GM12874 (cell line): ENCODE results near the gene HOXA9.

Source experiments
- TF ChIP-seq, protein P1 (sequence below): IDR thresholded peaks from 2 replicates; pipeline ENCODE4 v1.5.1; 2011; ENCODE audit warnings: low read depth, mild to moderate bottlenecking, control low read depth, low read length, moderate library complexity; ENCODE audit not compliant: insufficient read depth

The HOXA9 gene

DNA sequence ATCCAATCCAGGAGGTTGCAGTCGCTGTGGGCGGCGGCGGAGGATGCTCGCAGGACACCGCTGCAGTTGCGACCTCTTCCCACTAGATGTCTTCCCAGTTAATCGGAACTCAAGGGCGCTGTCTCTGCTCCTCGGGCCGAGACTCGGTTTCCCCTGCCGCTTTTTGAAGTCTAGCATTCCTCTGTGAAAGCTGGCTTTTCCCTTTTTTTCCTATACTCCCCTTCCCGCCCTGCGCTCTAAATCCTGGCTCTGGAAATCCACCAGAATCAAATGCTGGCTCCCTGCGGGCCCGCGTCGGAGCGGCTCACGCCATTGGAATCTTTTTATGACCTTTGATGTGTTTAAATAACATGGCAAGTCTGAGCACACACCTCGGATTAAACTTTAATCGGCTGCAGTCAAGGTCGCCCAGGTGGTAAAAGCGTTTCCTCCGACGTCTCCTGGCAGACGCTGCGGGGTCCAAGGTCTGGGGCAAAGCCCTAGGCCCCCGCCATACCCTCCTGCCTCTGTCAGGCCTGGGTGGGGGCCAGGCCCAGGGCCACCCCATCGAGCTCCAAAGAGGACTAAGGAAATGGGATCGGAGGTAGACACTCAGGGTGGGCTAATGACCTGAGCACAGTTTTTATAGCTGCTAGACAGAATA is 45.2 kb upstream of the HOXA9 start:
- TF ChIP-seq, protein P1, sequence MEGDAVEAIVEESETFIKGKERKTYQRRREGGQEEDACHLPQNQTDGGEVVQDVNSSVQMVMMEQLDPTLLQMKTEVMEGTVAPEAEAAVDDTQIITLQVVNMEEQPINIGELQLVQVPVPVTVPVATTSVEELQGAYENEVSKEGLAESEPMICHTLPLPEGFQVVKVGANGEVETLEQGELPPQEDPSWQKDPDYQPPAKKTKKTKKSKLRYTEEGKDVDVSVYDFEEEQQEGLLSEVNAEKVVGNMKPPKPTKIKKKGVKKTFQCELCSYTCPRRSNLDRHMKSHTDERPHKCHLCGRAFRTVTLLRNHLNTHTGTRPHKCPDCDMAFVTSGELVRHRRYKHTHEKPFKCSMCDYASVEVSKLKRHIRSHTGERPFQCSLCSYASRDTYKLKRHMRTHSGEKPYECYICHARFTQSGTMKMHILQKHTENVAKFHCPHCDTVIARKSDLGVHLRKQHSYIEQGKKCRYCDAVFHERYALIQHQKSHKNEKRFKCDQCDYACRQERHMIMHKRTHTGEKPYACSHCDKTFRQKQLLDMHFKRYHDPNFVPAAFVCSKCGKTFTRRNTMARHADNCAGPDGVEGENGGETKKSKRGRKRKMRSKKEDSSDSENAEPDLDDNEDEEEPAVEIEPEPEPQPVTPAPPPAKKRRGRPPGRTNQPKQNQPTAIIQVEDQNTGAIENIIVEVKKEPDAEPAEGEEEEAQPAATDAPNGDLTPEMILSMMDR, result peak; percentile 79

DNA sequence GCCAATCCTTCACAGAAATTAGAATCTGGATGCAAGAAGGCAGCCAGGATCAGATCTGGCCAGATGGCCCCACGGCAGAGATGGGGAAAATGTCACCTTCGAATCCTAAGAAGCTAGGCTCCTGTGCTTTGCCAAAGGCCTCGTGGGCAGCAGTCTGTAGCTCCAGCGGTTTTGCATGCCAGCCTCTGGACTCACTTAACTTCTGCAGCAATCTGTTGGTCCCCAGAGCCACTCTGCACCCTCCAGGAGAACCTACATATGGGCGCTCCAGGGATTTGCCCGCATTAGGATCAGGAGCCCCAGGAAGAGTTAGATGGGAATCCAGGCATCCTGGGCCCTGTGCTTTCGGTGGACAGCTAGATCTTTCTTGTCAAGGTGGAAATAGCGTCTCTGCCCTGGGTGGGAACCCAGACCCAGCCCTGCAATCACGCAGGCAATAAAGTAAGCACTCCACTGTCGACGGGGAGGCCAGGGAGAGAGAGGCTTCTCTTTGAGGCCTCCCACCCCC is 44.6 kb upstream of the HOXA9 start:
- TF ChIP-seq, protein P1, result no peak

DNA sequence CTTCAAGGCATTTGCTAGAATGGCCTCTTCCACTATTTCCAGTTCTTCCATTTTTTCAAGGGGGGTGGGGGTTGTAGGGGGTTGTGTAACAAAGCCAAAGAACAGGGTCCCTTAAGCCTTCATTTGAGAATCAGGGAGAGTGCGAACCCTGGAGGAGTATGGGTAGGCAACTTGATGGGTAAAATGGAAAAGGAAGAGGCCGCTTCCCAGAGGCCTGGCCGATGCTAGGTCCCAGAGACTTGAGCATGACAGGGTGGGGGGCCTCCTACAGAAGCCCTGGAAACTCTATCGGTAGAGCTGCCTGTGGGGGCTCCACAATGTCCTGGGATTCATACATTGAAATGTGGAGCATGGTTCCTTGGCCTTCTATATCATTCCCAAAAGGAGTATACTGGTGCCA is 43.7 kb upstream of the HOXA9 start:
- TF ChIP-seq, protein P1, result no peak

DNA sequence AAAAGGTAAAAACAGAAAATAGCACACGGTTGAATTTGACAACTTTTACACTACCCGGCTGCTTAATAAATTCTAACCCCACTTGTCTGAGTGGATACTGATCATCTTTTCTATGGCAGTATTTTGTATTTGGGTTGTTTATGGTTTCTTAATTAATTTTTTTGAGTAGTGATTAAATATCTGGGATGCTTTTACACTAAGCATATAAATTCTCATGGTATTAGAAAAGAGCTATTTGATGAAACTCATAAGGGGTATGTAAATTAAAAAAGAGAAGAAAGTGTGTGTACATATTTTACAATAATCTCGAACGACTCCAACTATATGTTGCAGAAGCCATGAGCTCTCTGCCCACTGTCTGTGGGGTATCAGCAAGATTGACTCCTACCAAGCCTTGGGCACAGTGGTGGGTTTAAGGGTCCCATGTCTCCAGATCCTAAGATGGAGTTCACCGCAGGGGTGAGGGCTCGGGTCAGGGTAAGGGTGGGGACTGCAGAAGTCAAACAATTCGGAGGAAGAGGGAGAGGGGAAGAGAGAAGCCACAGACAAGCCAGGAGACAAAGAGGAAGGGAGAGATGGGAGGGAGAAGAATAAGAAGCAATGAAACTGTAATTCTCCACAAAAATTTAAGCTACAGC is 42.1 kb upstream of the HOXA9 start:
- TF ChIP-seq, protein P1, result no peak

DNA sequence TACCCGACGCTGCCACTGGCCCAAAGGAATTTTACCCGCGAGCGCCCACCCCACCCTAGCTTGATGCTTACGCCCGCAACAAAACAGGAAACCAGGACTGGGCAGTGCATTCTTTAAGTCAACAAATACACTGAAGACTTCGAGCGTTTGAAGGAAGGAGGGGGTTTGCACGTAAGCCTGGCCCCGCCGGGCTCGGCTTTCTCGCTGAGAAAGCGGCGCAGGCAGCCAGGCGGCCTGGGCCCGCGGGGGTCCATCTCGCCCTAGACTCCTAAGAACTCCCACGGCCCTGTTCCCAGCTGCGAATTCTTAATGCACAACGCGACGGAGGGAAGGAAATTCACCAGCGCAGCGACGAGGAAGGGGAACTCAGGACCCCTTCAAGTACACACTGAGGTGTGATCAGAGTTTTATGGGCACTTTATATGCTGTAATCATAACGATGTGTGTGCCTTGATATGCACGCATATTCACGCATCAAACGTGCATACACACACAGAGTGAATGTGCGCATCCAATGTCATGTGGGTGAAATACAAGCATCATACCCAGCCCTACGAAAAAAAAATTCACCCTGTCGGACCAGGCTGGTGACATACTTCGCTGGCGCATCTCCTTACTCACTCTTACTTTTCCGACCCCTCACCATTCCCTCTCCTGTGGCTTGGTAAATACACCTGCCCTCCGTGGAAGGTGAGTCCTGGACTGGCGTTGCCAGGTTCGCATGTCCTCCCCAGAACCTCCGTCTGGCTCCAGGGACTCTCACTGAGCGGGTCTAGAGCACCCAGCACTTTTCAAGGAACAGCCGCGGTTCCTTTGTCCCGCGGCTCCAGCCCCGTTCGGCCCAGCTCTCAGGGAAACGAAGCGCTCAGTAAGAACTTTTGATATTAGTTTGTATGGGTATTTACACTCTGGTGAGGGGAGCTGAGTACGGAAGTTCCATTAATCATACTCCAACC is 40.3 kb upstream of the HOXA9 start:
- TF ChIP-seq, protein P1, result no peak

DNA sequence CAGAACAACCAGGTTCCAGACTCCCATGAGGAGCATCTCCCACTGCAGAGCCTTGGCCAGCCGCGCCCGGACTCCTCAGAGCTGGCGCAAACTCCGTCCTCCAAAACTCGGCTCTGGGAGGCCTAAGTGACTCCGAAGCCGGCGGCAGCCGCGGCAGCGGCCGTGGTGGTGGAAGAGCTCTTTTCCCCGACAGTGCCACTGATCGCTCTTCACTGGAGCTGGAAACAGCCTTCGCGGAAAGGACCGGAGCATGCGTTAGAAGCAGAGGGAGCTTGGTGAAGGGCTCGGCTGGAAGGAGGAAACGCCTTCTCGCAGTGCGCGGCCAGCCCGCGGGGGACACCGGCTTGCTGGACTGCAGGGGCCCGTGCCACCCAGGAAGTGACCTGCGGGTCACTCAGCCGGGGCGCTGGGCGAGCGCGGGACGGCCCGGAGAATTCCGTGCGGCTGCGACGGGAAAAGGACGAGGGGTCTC is 39.5 kb upstream of the HOXA9 start:
- TF ChIP-seq, protein P1, result no peak
